Spleen (tissue), 11 donors: ENCODE results near the gene OR4D6. TPM values are rescaled to one million over a fixed set of nuclear protein-coding genes. Genes with fewer than 3 reads are reported as not detected.
"Not testable (repeated sequence)": the region's sequence is repeated elsewhere in the genome, so short reads cannot be mapped to it uniquely, and the experiment has no call there.

Source experiments
- DNase-seq: peaks from one replicate; pipeline ENCODE4 v3.0.0-alpha.2; 2020
- H3K27ac ChIP-seq, 8 donors: fragments of 200-600 bp; sonication (generic) in 7 of 8; 1 replicate in 4 of 8; 2 replicates in 4 of 8; pipeline versions ENCODE4 v1.5.0 to v1.8.0; 2016 to 2021; ENCODE audit warnings: inconsistent platforms in 4 of 8, mild to moderate bottlenecking in 4 of 8, moderate library complexity in 1 of 8
- H3K27me3 ChIP-seq, 7 donors: fragments of 200-600 bp; sonication (generic) in 6 of 7; replicated peaks in 1 of 7; 1 replicate in 4 of 7; 2 replicates in 3 of 7; pipeline versions ENCODE4 v1.5.0 to v1.8.0; 2016 to 2021; ENCODE audit warnings: inconsistent platforms in 3 of 7, mild to moderate bottlenecking in 1 of 7
- H3K36me3 ChIP-seq, 6 donors: fragments of 200-600 bp; sonication (generic) in 5 of 6; 1 replicate in 4 of 6; 2 replicates in 2 of 6; pipeline versions ENCODE4 v1.5.0 to v1.8.0; 2016 to 2021; ENCODE audit warnings: inconsistent platforms in 2 of 6
- H3K4me1 ChIP-seq, 6 donors: fragments of 200-600 bp; sonication (generic) in 5 of 6; 1 replicate in 3 of 6; 2 replicates in 3 of 6; pipeline versions ENCODE4 v1.5.0 to v1.8.0; 2016 to 2021; ENCODE audit warnings: inconsistent platforms in 3 of 6
- H3K4me3 ChIP-seq, 8 donors: fragments of 200-600 bp; sonication (generic) in 7 of 8; 1 replicate in 4 of 8; 2 replicates in 4 of 8; pipeline versions ENCODE4 v1.5.0 to v1.8.0; 2016 to 2021; ENCODE audit warnings: inconsistent platforms in 4 of 8, mild to moderate bottlenecking in 4 of 8, moderate library complexity in 2 of 8
- H3K9me3 ChIP-seq, 8 donors: fragments of 200-600 bp; sonication (generic) in 7 of 8; 1 replicate in 4 of 8; 2 replicates in 4 of 8; pipeline versions ENCODE4 v1.5.0 to v1.8.0; 2016 to 2021; ENCODE audit warnings: inconsistent platforms in 4 of 8
- POLR2A ChIP-seq, 3 donors: fragments of 450-650 bp; IDR thresholded peaks; one replicate each; pipeline ENCODE4 v1.5.1; 2017; ENCODE audit warnings: antibody characterized with exemption in 3 of 3, mild to moderate bottlenecking in 1 of 3
- POLR2AphosphoS5 ChIP-seq, 3 donors: sonication (generic); formaldehyde crosslinking; IDR thresholded peaks; one replicate each; pipeline ENCODE4 v1.5.1; 2017; ENCODE audit warnings: antibody characterized with exemption in 3 of 3
- WGBS, 5 donors: extraction: QIAGEN DNeasy Blood & Tissue Kit in 3 of 5; methylation state at CpG; one replicate each; pipeline versions ENCODE4 v1.1.5 to v1.1.7; 2013 to 2018; 5-methylcytosine and 5-hydroxymethylcytosine counted together
- intact Hi-C: fragments of 100-400 bp; cut with DNase I; formaldehyde crosslinking; loops from one replicate; pipeline ENCODE4 v1.15.0; 2023; ENCODE audit warnings: low total_unique reads
- polyA plus RNA-seq, 3 donors: library from polyadenylated mRNA; stranded (reverse); fragments of 200-250 nt; gene quantifications; one replicate each; pipeline ENCODE4 v1.2.1, GENCODE V29; 2013
- total RNA-seq, 7 donors: library from RNA; depleted of rRNA in 3 of 7; stranded (reverse); fragments of >200 nt in 3 of 7; fragmentation: NEBNext Ultra II Directional in 4 of 7; extraction: Animal tissue kit (Norgen Biotek cat#: 25700) in 4 of 7; gene quantifications; one replicate each; pipeline versions ENCODE4 v1.1.0 to v1.2.1, GENCODE V29; 2016 to 2021
- TF ChIP-seq, protein P1 (sequence below), 11 experiments: fragments of 200-600 bp in 7 of 11; fragments of 450-650 bp in 4 of 11; sonication (generic) in 4 of 11; IDR thresholded peaks in 8 of 11; conservative IDR thresholded peaks in 3 of 11; 1 replicate in 7 of 11; 2 replicates in 4 of 11; pipeline versions ENCODE4 v1.4.0 to v1.8.0; 2016 to 2021; ENCODE audit warnings: antibody characterized with exemption in 11 of 11, inconsistent platforms in 4 of 11, mild to moderate bottlenecking in 1 of 11
- donor health status: healthy with polysubstance abuse.
- donor health status: DM: no; HTN: no; CAD: no; lungs with moderate emphysema.
- donor health status: DM: no; HTN: no; CAD: no.
- donor health status: Bipolar disorder and iron deficiency.
- donor health status: healthy.
- donor health status: DM: no; HTN: no; CAD: no.
- donor health status: DM: yes; HTN: yes; CAD: no.

The OR4D6 gene
- total and polyA plus RNA-seq, 10 donors, result not detected

DNA sequence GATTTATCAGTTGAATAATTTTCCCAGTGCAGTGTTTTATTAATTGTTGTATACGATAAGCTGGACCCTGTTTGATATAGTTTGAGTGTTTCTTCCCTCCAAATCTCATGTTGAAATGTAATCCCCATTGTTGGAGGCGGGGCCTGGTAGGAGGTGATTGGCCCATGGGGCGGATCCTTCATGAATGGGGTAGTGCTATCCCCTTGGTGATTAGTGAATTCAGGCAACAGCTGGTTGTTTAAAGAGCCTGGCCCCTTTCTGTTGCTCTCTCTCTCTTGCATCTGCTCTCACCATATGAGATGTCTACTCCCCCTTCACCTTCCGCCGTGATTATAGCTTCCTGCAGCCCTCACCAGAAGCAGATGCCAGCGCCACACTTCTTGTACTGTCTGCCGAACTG, 19.0 kb upstream of the OR4D6 start:
- TF ChIP-seq, protein P1, sequence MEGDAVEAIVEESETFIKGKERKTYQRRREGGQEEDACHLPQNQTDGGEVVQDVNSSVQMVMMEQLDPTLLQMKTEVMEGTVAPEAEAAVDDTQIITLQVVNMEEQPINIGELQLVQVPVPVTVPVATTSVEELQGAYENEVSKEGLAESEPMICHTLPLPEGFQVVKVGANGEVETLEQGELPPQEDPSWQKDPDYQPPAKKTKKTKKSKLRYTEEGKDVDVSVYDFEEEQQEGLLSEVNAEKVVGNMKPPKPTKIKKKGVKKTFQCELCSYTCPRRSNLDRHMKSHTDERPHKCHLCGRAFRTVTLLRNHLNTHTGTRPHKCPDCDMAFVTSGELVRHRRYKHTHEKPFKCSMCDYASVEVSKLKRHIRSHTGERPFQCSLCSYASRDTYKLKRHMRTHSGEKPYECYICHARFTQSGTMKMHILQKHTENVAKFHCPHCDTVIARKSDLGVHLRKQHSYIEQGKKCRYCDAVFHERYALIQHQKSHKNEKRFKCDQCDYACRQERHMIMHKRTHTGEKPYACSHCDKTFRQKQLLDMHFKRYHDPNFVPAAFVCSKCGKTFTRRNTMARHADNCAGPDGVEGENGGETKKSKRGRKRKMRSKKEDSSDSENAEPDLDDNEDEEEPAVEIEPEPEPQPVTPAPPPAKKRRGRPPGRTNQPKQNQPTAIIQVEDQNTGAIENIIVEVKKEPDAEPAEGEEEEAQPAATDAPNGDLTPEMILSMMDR (IDR thresholded peaks at IDR 0.05 in 8 of 11, conservative IDR thresholded peaks at IDR 0.05 in 3 of 11), result no peak
- TF ChIP-seq POLR2A (IDR thresholded peaks at IDR 0.05) (no peak), POLR2AphosphoS5 (IDR thresholded peaks at IDR 0.05) (no peak)
- H3K27ac ChIP-seq, result no peak overlapping the region
- no peak for DNase-seq
- no peaks in the 10 kb centered on the region for H3K27me3 ChIP-seq
- intact Hi-C loops, result no loop called here
- WGBS, 5 donors, result 85 to 91% (median 88%) methylated on average over 7 of the region's 7 CpGs
- no peaks in the 10 kb centered on the region for H3K9me3 ChIP-seq
- no peak overlapping the region for H3K4me3 ChIP-seq
- H3K4me1 ChIP-seq, result no peaks in the 10 kb centered on the region
- no peaks in the 10 kb centered on the region for H3K36me3 ChIP-seq

DNA sequence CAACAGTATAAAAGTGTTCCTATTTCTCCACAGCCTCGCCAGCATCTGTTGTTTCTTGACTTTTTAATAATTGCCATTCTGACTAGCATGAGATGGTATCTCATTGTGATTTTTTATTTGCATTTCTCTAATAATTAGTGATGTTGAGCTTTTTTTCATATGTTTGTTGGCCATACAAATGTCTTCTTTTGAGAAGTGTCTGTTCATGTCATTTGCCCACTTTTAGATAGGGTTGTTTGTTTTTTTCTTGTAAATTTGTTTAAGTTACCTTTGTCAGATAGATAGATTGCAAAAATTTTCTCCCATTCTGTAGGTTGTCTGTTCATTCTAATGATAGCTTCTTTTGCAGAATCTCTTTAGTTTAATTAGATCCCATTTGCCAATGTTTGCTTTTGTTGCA, 11.1 kb upstream of the OR4D6 start:
- H3K36me3 ChIP-seq, intact Hi-C loops, DNase-seq, H3K4me3 ChIP-seq, H3K27me3 ChIP-seq, H3K4me1 ChIP-seq, H3K27ac ChIP-seq: not testable (repeated sequence)
- WGBS, 5 donors, result 77 to 95% (median 88%) methylated on average over 1 of the region's 1 CpG
- H3K9me3 ChIP-seq, result peaks cover 0 to 24% (median 15%) of the 10 kb centered on the region in 8 donors

DNA sequence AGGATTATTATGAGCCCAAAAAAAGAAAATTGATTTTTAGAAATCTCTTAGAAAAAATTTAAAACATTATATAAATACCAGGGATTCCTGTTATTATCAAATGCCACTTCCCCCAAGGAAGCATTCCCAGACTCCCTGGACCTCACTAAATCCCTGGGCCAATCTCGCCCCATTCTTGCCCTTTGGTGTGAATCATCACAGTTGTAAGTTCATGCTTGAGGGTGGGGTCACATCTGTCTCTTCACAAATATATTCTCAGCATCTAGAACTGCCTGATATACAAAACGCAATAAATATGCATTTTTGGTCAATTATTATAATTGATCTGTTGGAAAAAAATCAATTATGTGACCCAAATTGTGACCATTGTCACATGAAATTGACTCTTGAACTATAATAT, 8.3 kb upstream of the OR4D6 start:
- Histone ChIP-seq H3K27me3 (no peaks in the 10 kb centered on the region), H3K27ac (no peak overlapping the region), H3K4me3 (no peak overlapping the region), H3K36me3 (no peaks in the 10 kb centered on the region), H3K9me3 (peaks cover 0 to 24% (median 15%) of the 10 kb centered on the region in 8 donors), H3K4me1 (no peaks in the 10 kb centered on the region)
- intact Hi-C loops, result no loop called here
- no peak for TF ChIP-seq POLR2AphosphoS5 (IDR thresholded peaks at IDR 0.05)
- TF ChIP-seq, protein P1 (IDR thresholded peaks at IDR 0.05 in 8 of 11, conservative IDR thresholded peaks at IDR 0.05 in 3 of 11), result no peak
- DNase-seq, result no peak
- WGBS, 5 donors, result 73 to 88% (median 79%) methylated on average over 2 of the region's 2 CpGs

DNA sequence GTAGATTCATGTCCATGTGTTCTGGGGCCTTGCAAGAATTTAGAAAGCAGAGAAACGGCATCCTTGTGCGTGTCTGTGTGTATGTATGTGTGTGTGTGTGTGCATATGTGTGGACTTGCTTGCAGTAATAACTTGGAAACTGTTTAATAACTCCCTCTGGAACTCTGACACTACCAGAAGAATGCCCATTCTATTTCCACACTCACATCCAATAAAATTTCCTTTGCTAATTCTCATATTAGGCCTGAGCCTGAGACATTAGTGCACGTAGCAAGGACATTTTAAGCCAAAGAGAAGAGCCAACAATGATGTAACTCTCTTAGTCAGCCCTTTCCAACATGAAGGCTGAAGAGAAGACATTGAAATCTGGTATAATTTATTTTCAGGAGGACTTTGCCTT, 3.2 kb downstream of the OR4D6 start:
- H3K27me3 ChIP-seq, result peaks cover 0 to 12% (median 0%) of the 10 kb centered on the region in 7 donors
- H3K27ac ChIP-seq, result no peak overlapping the region
- H3K36me3 ChIP-seq, result no peaks in the 10 kb centered on the region
- no peak overlapping the region for H3K4me3 ChIP-seq
- H3K9me3 ChIP-seq, result no peaks in the 10 kb centered on the region
- no peak for DNase-seq
- WGBS, 5 donors, result 72 to 94% (median 85%) methylated on average over 3 of the region's 3 CpGs
- no peak for TF ChIP-seq POLR2A (IDR thresholded peaks at IDR 0.05)
- TF ChIP-seq POLR2AphosphoS5 (IDR thresholded peaks at IDR 0.05), result no peak
- TF ChIP-seq, protein P1 (IDR thresholded peaks at IDR 0.05 in 8 of 11, conservative IDR thresholded peaks at IDR 0.05 in 3 of 11), result no peak
- intact Hi-C loops, result no loop called here
- no peaks in the 10 kb centered on the region for H3K4me1 ChIP-seq

DNA sequence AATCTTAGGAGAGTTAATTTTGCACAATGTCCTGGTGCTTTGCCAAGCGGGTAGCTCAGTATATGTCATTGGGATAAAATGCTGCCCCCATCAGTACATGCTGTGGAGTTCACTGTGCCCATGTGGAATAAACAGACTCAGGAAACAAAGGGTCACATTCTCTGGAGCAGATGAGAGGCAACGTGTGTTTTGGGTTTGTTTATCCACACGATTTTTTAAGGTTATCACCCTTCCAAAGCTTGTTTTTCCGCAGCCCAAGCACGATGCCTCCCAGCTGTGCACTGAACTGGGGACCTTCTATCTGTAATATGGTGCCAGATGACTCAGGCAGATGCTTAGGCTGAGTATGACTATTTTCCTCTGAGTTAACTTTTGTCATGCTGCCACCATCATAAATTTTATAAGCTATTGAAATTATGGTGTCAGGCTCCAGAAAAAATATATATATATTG, 6.5 kb downstream of the OR4D6 start:
- peaks cover 0 to 5% (median 0%) of the 10 kb centered on the region in 7 donors for H3K27me3 ChIP-seq
- no peaks in the 10 kb centered on the region for H3K36me3 ChIP-seq
- H3K27ac ChIP-seq, result no peak overlapping the region
- intact Hi-C loops, result no loop called here
- no peak overlapping the region for H3K4me3 ChIP-seq
- WGBS, 5 donors, result 59 to 78% (median 67%) methylated on average over 5 of the region's 5 CpGs
- H3K9me3 ChIP-seq, result no peaks in the 10 kb centered on the region
- DNase-seq, result no peak
- no peaks in the 10 kb centered on the region for H3K4me1 ChIP-seq
- TF ChIP-seq, protein P1 (IDR thresholded peaks at IDR 0.05 in 8 of 11, conservative IDR thresholded peaks at IDR 0.05 in 3 of 11), result no peak
- TF ChIP-seq POLR2AphosphoS5 (IDR thresholded peaks at IDR 0.05), result no peak
- TF ChIP-seq POLR2A (IDR thresholded peaks at IDR 0.05), result no peak
